Measurements from ENCODE around the gene PRKCD. TPM values are rescaled to one million over a fixed set of nuclear protein-coding genes. Genes with fewer than 3 reads are reported as not detected.

PRKCD gene
- total RNA-seq, result 10 to 100 TPM; 14.1 to 34.9 TPM

- ATAC-seq (peak; percentile 85 to 92), DNase-seq (ENCODE audit: low spot score) (peak; percentile 83)
- Mint-ChIP-seq H3K4me3 (peak within 1 kb of the TSS; percentile 90), H3K27ac (peak within 1 kb of the TSS; percentile 61 to 84), H3K36me3 (no peaks in the 10 kb centered on the region), H3K4me1 (ENCODE audit: low read depth in 2 of 2) (peaks cover 20 to 22% of the 10 kb centered on the region in 2 donors), H3K27me3 (peaks cover 0 to 7% of the 10 kb centered on the region in 2 donors), H3K9me3 (no peaks in the 10 kb centered on the region)
These were observed at the start of gene PRKCD for GRCh38 chr3:53160660-53161449. PRKCD (plus strand) TSS chr3:53161209; CDS start chr3:53178423, 17,214 bp downstream.

GRCh38 chr3:53111822-53112221 lies 49.2 kb upstream of the PRKCD start:
- Mint-ChIP-seq H3K27me3 (no peaks in the 10 kb centered on the region), H3K4me3 (no peak overlapping the region), H3K27ac (no peak overlapping the region), H3K9me3 (no peaks in the 10 kb centered on the region), H3K4me1 (ENCODE audit: low read depth in 2 of 2) (peaks cover 3 to 12% of the 10 kb centered on the region in 2 donors), H3K36me3 (peaks cover 6% of the 10 kb centered on the region)
- ATAC-seq (no peak), DNase-seq (ENCODE audit: low spot score) (no peak)

DNA sequence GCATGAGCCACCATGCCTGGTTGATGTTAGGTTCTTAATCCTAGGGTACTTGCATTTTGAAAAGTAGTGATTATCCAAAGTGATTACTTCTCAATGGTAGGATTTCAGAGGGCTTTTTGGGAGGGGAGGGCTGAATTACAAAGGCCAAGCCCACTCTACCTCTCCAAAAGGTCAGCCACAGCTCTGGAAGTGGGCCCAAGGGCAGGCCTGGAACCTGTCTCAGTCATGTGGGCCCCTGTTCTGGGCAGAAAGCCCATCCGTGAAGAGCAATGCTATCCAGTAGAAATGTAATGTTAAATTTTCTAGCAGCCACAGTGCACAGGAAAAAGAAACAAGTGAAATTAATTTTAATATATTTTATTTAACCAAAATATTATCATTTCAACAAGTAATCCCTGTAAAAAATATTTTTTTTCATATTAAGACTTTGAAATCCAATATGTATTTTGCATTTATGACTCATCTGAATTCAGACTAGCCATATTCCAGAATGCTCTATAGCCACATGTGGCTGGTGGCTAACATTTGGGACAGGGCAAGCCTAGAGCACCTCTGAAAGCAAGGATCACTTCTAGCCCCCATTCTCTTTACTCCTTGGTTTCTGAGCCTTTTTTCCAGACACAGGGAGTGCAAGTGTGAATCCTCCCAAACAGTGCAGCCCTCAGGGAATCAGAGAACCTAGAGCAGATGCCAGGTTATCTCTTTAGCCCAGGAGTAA lies 47.6 kb upstream of the PRKCD start:
- DNase-seq (ENCODE audit: low spot score), result no peak
- Mint-ChIP-seq H3K9me3 (no peaks in the 10 kb centered on the region), H3K4me3 (no peak overlapping the region), H3K4me1 (ENCODE audit: low read depth in 2 of 2) (peaks cover 3 to 12% of the 10 kb centered on the region in 2 donors), H3K27ac (no peak overlapping the region), H3K36me3 (peaks cover 13% of the 10 kb centered on the region), H3K27me3 (no peaks in the 10 kb centered on the region)
- no peak for ATAC-seq

DNA sequence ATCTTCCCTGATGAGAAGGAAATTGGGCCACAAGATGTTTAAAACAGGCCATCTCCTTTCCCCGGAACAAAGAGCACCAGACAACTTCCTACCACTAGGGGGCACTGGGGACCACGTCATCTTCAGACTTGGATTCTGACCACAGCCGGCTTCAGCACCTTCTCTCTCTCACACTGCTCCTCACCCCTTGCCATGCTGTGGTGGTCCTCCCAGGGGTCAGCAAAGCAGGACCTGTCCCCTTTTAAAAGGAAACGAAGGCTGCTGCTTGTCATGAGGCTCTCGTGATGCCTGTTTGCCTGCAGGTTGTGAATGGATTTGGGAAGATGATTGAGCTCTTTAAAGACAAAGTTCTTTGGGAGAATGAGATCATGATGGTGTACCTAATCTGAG lies 47.0 kb upstream of the PRKCD start:
- H3K27me3 Mint-ChIP-seq, result no peaks in the 10 kb centered on the region
- H3K4me1 Mint-ChIP-seq (ENCODE audit: low read depth in 2 of 2), result peaks cover 3 to 10% of the 10 kb centered on the region in 2 donors
- no peak overlapping the region for H3K27ac Mint-ChIP-seq
- no peaks in the 10 kb centered on the region for H3K9me3 Mint-ChIP-seq
- ATAC-seq, result peak; percentile 76 to 83
- DNase-seq (ENCODE audit: low spot score), result peak; percentile 80
- peaks cover 13% of the 10 kb centered on the region for H3K36me3 Mint-ChIP-seq
- H3K4me3 Mint-ChIP-seq, result no peak overlapping the region

DNA sequence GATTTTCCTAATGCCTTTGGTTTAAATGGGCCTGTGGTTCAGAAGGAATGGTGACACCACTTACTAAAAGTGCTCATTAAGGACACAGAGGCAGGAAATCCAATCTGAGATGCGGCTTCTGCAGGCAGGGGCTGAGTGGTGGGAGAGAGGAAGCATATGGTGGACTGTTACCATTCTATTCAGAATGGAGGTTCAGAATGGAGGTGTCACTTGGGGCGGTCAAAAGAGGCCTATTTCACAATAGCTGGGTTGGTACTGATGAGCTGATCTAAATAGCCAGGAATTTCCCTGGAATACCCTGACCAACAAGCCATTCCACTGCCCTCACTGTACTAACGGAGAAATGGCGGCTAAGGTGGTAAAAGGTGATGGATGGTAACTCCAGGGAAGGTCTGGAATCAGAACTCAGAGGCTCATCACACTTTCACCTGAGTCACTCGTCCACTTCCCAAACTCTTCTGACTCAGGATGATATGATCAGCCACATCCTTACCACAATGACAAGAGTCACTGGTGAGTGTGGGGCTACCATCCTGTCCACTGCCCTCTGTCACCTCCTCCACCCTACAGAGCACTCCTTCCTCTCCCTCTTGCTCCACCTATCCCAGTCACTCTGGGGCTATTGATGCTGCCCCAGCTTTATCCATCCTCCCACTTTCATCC lies 46.5 kb upstream of the PRKCD start:
- H3K4me1 Mint-ChIP-seq (ENCODE audit: low read depth in 2 of 2), result peaks cover 0 to 6% of the 10 kb centered on the region in 2 donors
- ATAC-seq (peak; percentile 81 to 92), DNase-seq (ENCODE audit: low spot score) (no peak)
- no peaks in the 10 kb centered on the region for H3K27me3 Mint-ChIP-seq
- H3K4me3 Mint-ChIP-seq, result no peak overlapping the region
- H3K36me3 Mint-ChIP-seq, result peaks cover 9% of the 10 kb centered on the region
- no peaks in the 10 kb centered on the region for H3K9me3 Mint-ChIP-seq
- H3K27ac Mint-ChIP-seq, result no peak overlapping the region

DNA sequence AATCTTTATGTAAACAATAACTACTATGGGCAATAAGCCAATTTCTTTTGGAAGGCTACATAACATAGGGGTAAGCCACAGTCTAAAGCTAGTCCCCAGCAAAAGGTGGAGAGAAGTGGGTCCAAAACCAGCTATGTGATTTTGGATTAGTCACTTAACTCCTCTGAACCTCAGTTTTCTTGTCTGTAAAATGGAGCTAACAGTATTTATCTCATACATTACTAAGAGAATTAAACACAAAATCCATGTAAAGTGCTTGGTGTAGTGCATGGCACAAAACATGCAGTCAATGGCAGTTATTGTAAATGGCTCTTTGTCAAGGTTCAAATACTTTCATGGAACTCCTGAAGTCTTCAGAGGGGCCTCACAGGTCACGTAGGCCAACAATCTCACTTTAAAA lies 44.1 kb upstream of the PRKCD start:
- H3K27ac Mint-ChIP-seq, result no peak overlapping the region
- H3K27me3 Mint-ChIP-seq, result no peaks in the 10 kb centered on the region
- H3K36me3 Mint-ChIP-seq, result peaks cover 9% of the 10 kb centered on the region
- no peaks in the 10 kb centered on the region for H3K4me1 Mint-ChIP-seq (ENCODE audit: low read depth in 2 of 2)
- DNase-seq (ENCODE audit: low spot score) (no peak), ATAC-seq (no peak)
- H3K9me3 Mint-ChIP-seq, result no peaks in the 10 kb centered on the region
- no peak overlapping the region for H3K4me3 Mint-ChIP-seq

GRCh38 chr3:53120336-53120735 lies 40.7 kb upstream of the PRKCD start:
- H3K4me3 Mint-ChIP-seq, result no peak overlapping the region
- H3K9me3 Mint-ChIP-seq, result no peaks in the 10 kb centered on the region
- ATAC-seq (no peak), DNase-seq (ENCODE audit: low spot score) (no peak)
- H3K27me3 Mint-ChIP-seq, result no peaks in the 10 kb centered on the region
- H3K36me3 Mint-ChIP-seq, result peaks cover 26% of the 10 kb centered on the region
- H3K4me1 Mint-ChIP-seq (ENCODE audit: low read depth in 2 of 2), result peaks cover 4 to 10% of the 10 kb centered on the region in 2 donors
- no peak overlapping the region for H3K27ac Mint-ChIP-seq

DNA sequence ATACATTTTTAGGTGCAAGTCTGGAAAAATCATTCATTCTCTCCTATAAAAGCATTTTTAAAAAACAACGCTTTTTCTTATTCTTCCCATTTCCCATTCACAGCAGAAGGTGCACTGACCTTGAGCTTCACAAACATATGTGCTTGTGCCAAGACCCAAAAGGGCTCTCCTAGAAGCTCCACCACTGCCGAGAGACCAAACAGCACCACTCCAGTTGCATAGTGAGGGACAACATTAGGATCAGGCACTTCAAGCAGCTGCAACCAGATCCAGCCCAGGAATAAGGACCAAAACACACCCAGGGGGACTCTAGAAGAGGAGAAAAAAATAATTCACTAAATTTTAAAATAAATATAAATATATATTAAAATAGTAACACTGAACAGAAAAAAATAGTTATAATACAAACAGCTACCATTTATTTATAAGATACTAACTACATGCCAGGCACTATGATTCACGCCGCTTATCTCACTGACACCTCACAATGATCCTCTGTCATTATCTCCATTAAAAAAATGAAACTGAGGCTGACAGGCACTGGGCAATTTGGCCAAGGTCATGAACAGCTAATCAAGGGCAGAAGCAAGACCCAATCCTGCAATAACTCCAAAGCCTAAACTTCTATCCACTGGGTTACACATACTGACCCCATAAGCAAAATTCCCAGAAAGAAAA lies 38.6 kb upstream of the PRKCD start:
- Mint-ChIP-seq H3K4me3 (peak overlapping the region; percentile 33), H3K27ac (peak overlapping the region in 1 of 2 donors; percentile 54), H3K9me3 (no peaks in the 10 kb centered on the region), H3K27me3 (no peaks in the 10 kb centered on the region), H3K36me3 (peaks cover 27% of the 10 kb centered on the region), H3K4me1 (ENCODE audit: low read depth in 2 of 2) (peaks cover 4 to 10% of the 10 kb centered on the region in 2 donors)
- DNase-seq (ENCODE audit: low spot score), result no peak
- no peak for ATAC-seq

GRCh38 chr3:53122933-53123305 lies 38.1 kb upstream of the PRKCD start:
- peaks cover 4 to 10% of the 10 kb centered on the region in 2 donors for H3K4me1 Mint-ChIP-seq (ENCODE audit: low read depth in 2 of 2)
- peaks cover 25% of the 10 kb centered on the region for H3K36me3 Mint-ChIP-seq
- H3K27ac Mint-ChIP-seq, result peak overlapping the region in 1 of 2 donors; percentile 54
- DNase-seq (ENCODE audit: low spot score) (no peak), ATAC-seq (peak in 1 of 2 donors; percentile 65)
- H3K9me3 Mint-ChIP-seq, result no peaks in the 10 kb centered on the region
- no peaks in the 10 kb centered on the region for H3K27me3 Mint-ChIP-seq
- H3K4me3 Mint-ChIP-seq, result peak overlapping the region; percentile 33

DNA sequence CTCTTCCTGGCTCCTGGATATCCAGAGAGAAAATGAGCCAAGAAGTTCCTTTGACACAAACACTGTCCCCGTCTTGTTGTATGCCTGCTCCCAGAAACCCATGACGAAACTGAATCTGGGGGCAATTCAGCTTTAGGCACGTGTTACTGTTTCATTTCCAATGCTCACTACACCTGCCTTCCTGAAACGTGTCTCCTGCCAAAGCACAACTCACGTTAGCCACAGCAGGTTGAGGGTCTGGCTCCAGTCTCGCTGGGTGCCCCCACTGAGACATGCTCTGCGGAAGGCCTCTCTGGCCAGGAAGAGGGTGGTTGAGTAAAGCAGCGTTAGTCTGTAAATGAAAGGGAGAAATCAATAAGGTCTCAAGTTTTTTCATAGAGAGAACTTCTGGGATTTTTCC lies 37.5 kb upstream of the PRKCD start:
- DNase-seq (ENCODE audit: low spot score), result no peak
- H3K27me3 Mint-ChIP-seq, result no peaks in the 10 kb centered on the region
- ATAC-seq, result no peak
- H3K27ac Mint-ChIP-seq, result peak overlapping the region in 1 of 2 donors; percentile 54
- no peaks in the 10 kb centered on the region for H3K9me3 Mint-ChIP-seq
- peaks cover 4 to 10% of the 10 kb centered on the region in 2 donors for H3K4me1 Mint-ChIP-seq (ENCODE audit: low read depth in 2 of 2)
- no peak overlapping the region for H3K4me3 Mint-ChIP-seq
- peaks cover 19% of the 10 kb centered on the region for H3K36me3 Mint-ChIP-seq

DNA sequence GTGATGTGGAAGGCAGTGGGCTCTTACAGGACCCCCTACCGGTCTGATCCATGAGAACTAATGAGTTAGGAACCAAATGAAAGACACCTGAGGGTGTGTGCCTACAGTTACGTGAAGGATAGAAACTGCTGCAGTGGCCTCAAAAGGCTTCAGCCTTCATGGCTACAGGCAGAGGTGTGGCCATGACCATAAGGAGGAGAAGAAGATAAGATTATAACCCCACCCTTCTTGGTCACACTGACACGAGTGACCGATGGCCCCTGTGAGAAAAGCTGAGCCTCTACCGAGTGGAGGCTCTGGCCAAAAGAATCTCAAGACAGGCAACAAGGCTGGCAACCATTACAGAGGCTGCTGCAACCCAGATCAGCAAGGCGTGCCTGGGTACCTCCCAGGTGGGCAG lies 37.1 kb upstream of the PRKCD start:
- Mint-ChIP-seq H3K4me1 (ENCODE audit: low read depth in 2 of 2) (peaks cover 4 to 10% of the 10 kb centered on the region in 2 donors), H3K9me3 (no peaks in the 10 kb centered on the region), H3K4me3 (no peak overlapping the region), H3K36me3 (peaks cover 17% of the 10 kb centered on the region), H3K27ac (peak overlapping the region in 1 of 2 donors; percentile 54), H3K27me3 (no peaks in the 10 kb centered on the region)
- ATAC-seq, result peak in 1 of 2 donors; percentile 66
- DNase-seq (ENCODE audit: low spot score), result no peak

- ATAC-seq, result no peak
- H3K4me1 Mint-ChIP-seq (ENCODE audit: low read depth in 2 of 2), result peaks cover 22 to 29% of the 10 kb centered on the region in 2 donors
- H3K36me3 Mint-ChIP-seq, result peaks cover 17% of the 10 kb centered on the region
- H3K4me3 Mint-ChIP-seq, result no peak overlapping the region
- no peak for DNase-seq (ENCODE audit: low spot score)
- no peaks in the 10 kb centered on the region for H3K27me3 Mint-ChIP-seq
- no peaks in the 10 kb centered on the region for H3K9me3 Mint-ChIP-seq
- no peak overlapping the region for H3K27ac Mint-ChIP-seq
These were observed 34.4 kb upstream of the PRKCD start for GRCh38 chr3:53126601-53127000.

DNA sequence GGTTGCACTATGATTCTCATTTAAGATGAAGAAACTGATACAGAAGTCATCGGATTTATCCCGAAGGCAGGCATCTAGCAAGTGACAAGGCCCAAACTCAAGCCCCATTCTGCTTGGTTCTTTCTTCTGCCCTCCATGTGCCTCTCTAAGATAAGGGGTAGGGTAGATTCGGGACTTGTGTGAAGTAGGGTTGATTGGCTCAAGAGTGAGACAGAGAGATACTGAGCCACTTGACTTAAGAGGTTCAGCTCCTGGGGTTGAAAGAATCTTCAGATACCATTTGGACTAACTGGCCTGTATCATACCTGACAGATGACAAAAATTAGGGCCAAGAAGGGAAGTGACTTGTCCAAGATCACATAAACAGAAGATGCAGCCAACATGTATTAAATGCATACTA lies 31.7 kb upstream of the PRKCD start:
- DNase-seq (ENCODE audit: low spot score) (no peak), ATAC-seq (no peak)
- Mint-ChIP-seq H3K27me3 (no peaks in the 10 kb centered on the region), H3K36me3 (peaks cover 5% of the 10 kb centered on the region), H3K4me1 (ENCODE audit: low read depth in 2 of 2) (peaks cover 19 to 20% of the 10 kb centered on the region in 2 donors), H3K27ac (peak overlapping the region; percentile 86 to 99), H3K9me3 (no peaks in the 10 kb centered on the region), H3K4me3 (peak overlapping the region; percentile 95)
